Suprapubic skin (tissue), 4 donors: ENCODE data around the gene CMKLR1. TPM values are rescaled to one million over a fixed set of nuclear protein-coding genes. Genes with fewer than 3 reads are reported as not detected.

Experiments
- DNase-seq, 2 donors: peaks; one replicate each; pipeline ENCODE4 v3.0.0-alpha.2; 2019; ENCODE audit warnings: low spot score in 2 of 2
- H3K27ac ChIP-seq: fragments of 200-600 bp; sonication (generic); one replicate; pipeline ENCODE4 v1.5.1; 2019
- H3K27me3 ChIP-seq: fragments of 200-600 bp; sonication (generic); one replicate; pipeline ENCODE4 v1.5.1; 2019
- H3K36me3 ChIP-seq: fragments of 200-600 bp; sonication (generic); one replicate; pipeline ENCODE4 v1.5.1; 2019
- H3K4me1 ChIP-seq: fragments of 200-600 bp; sonication (generic); one replicate; pipeline ENCODE4 v1.5.1; 2019
- H3K4me3 ChIP-seq: fragments of 200-600 bp; sonication (generic); one replicate; pipeline ENCODE4 v1.5.1; 2019; ENCODE audit warnings: mild to moderate bottlenecking
- H3K9me3 ChIP-seq: fragments of 200-600 bp; sonication (generic); one replicate; pipeline ENCODE4 v1.5.1; 2019
- EP300 ChIP-seq: sonication (generic); formaldehyde crosslinking; IDR thresholded peaks from one replicate; pipeline ENCODE4 v1.6.1; 2017; ENCODE audit warnings: antibody characterized with exemption
- POLR2A ChIP-seq, 2 donors: fragments of 450-650 bp; IDR thresholded peaks; one replicate each; pipeline ENCODE4 v1.6.1; 2017; ENCODE audit warnings: antibody characterized with exemption in 2 of 2, mild to moderate bottlenecking in 2 of 2, moderate library complexity in 2 of 2
- POLR2AphosphoS5 ChIP-seq, 3 donors: sonication (generic); formaldehyde crosslinking; IDR thresholded peaks; one replicate each; pipeline ENCODE4 v1.6.1; 2017; ENCODE audit warnings: antibody characterized with exemption in 3 of 3
- WGBS: methylation state at CpG from one replicate; pipeline ENCODE4 v1.1.5; 2018; 5-methylcytosine and 5-hydroxymethylcytosine counted together
- total RNA-seq, 4 donors: library from RNA; depleted of rRNA; stranded (reverse); fragments of >200 nt; gene quantifications; one replicate each; pipeline ENCODE4 v1.1.0, GENCODE V29; 2016
- TF ChIP-seq, protein P1 (sequence below), 2 donors: fragments of 200-600 bp in 1 of 2; fragments of 450-650 bp in 1 of 2; sonication (generic) in 1 of 2; IDR thresholded peaks; one replicate each; pipeline ENCODE4 v1.5.1; 2016 to 2019; ENCODE audit warnings: antibody characterized with exemption in 2 of 2, mild to moderate bottlenecking in 1 of 2, moderate library complexity in 1 of 2

Gene CMKLR1
- total RNA-seq, 4 donors from 2014 or later, result 2.1 to 5.2 (median 3.4) TPM

GRCh38 chr12:108284163-108284562 lies 54.9 kb downstream of the CMKLR1 start:
- no peak overlapping the region for H3K27ac ChIP-seq
- peaks cover 13% of the 10 kb centered on the region for H3K27me3 ChIP-seq
- TF ChIP-seq, protein P1, sequence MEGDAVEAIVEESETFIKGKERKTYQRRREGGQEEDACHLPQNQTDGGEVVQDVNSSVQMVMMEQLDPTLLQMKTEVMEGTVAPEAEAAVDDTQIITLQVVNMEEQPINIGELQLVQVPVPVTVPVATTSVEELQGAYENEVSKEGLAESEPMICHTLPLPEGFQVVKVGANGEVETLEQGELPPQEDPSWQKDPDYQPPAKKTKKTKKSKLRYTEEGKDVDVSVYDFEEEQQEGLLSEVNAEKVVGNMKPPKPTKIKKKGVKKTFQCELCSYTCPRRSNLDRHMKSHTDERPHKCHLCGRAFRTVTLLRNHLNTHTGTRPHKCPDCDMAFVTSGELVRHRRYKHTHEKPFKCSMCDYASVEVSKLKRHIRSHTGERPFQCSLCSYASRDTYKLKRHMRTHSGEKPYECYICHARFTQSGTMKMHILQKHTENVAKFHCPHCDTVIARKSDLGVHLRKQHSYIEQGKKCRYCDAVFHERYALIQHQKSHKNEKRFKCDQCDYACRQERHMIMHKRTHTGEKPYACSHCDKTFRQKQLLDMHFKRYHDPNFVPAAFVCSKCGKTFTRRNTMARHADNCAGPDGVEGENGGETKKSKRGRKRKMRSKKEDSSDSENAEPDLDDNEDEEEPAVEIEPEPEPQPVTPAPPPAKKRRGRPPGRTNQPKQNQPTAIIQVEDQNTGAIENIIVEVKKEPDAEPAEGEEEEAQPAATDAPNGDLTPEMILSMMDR (IDR thresholded peaks at IDR 0.05), result no peak
- no peak for TF ChIP-seq POLR2AphosphoS5 (IDR thresholded peaks at IDR 0.05)
- no peak for TF ChIP-seq POLR2A (IDR thresholded peaks at IDR 0.05)
- no peak for TF ChIP-seq EP300
- no peaks in the 10 kb centered on the region for H3K9me3 ChIP-seq
- H3K4me1 ChIP-seq, result peaks cover 8% of the 10 kb centered on the region
- DNase-seq, result no peak
- 60% methylated on average over 7 of the region's 7 CpGs for WGBS
- no peaks in the 10 kb centered on the region for H3K36me3 ChIP-seq
- no peak overlapping the region for H3K4me3 ChIP-seq

DNA sequence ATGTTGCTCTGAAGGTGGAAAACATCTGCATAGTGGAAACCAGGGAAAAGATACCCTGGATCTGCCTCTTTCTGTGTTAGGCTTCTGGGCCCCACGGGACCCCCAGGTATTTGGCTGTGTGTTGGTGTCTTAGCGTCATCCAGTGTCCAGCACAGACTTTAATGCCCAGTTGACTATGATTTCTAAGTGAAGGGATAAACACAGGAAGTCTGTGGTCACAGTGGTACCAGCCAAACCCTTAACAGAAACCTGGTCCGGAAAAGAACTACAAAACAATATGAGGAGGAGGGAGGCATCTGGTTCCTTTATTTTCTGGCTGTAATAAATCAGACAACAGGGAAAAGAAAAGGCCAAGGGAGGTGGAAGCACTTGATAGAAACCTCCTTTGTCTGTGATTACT lies 56.4 kb downstream of the CMKLR1 start:
- 33% methylated on average over 3 of the region's 3 CpGs for WGBS
- TF ChIP-seq POLR2A (IDR thresholded peaks at IDR 0.05) (no peak), EP300 (no peak), POLR2AphosphoS5 (IDR thresholded peaks at IDR 0.05) (no peak)
- TF ChIP-seq, protein P1 (IDR thresholded peaks at IDR 0.05), result no peak
- no peaks in the 10 kb centered on the region for H3K4me1 ChIP-seq
- no peak for DNase-seq
- H3K9me3 ChIP-seq, result no peaks in the 10 kb centered on the region
- H3K27me3 ChIP-seq, result peaks cover 13% of the 10 kb centered on the region
- no peaks in the 10 kb centered on the region for H3K36me3 ChIP-seq
- H3K27ac ChIP-seq, result no peak overlapping the region
- H3K4me3 ChIP-seq, result no peak overlapping the region

- no peak for DNase-seq
- Histone ChIP-seq H3K27ac (no peak overlapping the region), H3K9me3 (no peaks in the 10 kb centered on the region), H3K4me3 (no peak overlapping the region), H3K27me3 (peaks cover 13% of the 10 kb centered on the region), H3K4me1 (no peaks in the 10 kb centered on the region), H3K36me3 (no peaks in the 10 kb centered on the region)
- no peak for TF ChIP-seq POLR2AphosphoS5 (IDR thresholded peaks at IDR 0.05)
- no peak for TF ChIP-seq EP300
- no peak for TF ChIP-seq POLR2A (IDR thresholded peaks at IDR 0.05)
- TF ChIP-seq, protein P1 (IDR thresholded peaks at IDR 0.05), result no peak
- 13% methylated on average over 2 of the region's 2 CpGs for WGBS
These were observed 57.0 kb downstream of the CMKLR1 start for GRCh38 chr12:108282160-108282559.

DNA sequence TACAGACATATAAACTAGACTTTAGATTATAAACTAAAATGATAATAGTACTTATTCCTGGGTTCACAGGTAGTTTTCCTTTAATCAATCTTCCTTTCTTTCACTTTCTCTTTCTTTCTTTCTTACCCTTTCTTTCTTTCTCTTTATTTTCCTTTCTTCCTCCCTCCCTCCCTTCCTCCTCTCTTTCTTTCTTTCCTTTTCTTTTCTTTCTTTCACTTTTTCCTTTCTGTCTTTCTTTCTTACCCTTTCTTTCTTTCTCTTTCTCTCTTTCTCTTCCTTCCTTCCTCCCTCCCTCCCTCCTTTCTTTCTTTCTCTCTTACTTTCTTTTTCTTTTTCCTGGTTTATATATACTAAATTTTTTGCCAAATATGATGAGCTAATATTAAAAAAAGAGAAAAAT lies 61.5 kb downstream of the CMKLR1 start:
- Histone ChIP-seq H3K27ac (no peak overlapping the region), H3K9me3 (no peaks in the 10 kb centered on the region), H3K4me3 (no peak overlapping the region), H3K4me1 (no peaks in the 10 kb centered on the region), H3K36me3 (no peaks in the 10 kb centered on the region), H3K27me3 (peaks cover 16% of the 10 kb centered on the region)
- no peak for DNase-seq
- TF ChIP-seq EP300, result no peak
- TF ChIP-seq POLR2A (IDR thresholded peaks at IDR 0.05), result no peak
- TF ChIP-seq, protein P1 (IDR thresholded peaks at IDR 0.05), result no peak
- no peak for TF ChIP-seq POLR2AphosphoS5 (IDR thresholded peaks at IDR 0.05)

DNA sequence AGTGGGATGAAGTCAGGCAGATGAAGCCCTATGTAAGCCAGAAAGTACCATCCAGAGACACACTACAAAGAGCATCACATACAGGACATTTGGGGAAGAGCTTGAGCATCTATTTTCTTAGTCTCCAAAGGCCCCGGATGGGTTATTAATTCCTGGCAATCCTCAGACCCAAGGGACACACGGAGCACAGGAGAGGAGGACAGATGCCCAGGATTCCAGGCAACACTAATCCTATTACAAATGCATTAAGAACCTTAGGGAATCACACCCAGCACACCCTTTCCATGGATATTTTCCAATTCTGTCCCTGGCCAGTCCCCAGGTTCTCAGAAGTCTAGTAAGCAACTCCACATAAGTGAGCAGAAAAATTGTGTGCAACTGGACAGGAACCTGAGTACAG lies 65.9 kb downstream of the CMKLR1 start:
- DNase-seq, result no peak
- Histone ChIP-seq H3K9me3 (no peaks in the 10 kb centered on the region), H3K27me3 (peaks cover 5% of the 10 kb centered on the region), H3K4me3 (no peak overlapping the region), H3K4me1 (peaks cover 6% of the 10 kb centered on the region), H3K36me3 (no peaks in the 10 kb centered on the region), H3K27ac (no peak overlapping the region)
- 9% methylated on average over 2 of the region's 2 CpGs for WGBS
- TF ChIP-seq, protein P1 (IDR thresholded peaks at IDR 0.05), result no peak
- no peak for TF ChIP-seq EP300
- no peak for TF ChIP-seq POLR2AphosphoS5 (IDR thresholded peaks at IDR 0.05)
- TF ChIP-seq POLR2A (IDR thresholded peaks at IDR 0.05), result no peak
